Breast epithelium (tissue), 4 donors: ENCODE measurements around the gene ELAVL4. TPM values are rescaled to one million over a fixed set of nuclear protein-coding genes. Genes with fewer than 3 reads are reported as not detected.

Experiments used
- DNase-seq, 2 donors: peaks; one replicate each; pipeline ENCODE4 v3.0.0-alpha.2; 2019; ENCODE audit warnings: low spot score in 2 of 2
- H3K27ac ChIP-seq, 2 donors: fragments of 200-600 bp; sonication (generic) in 1 of 2; one replicate each; pipeline ENCODE4 v1.5.1; 2016 to 2019; ENCODE audit warnings: mild to moderate bottlenecking in 1 of 2
- H3K27me3 ChIP-seq, 2 donors: fragments of 200-600 bp; sonication (generic) in 1 of 2; one replicate each; pipeline versions ENCODE4 v1.5.1 to v1.6.0; 2017 to 2019; ENCODE audit warnings: control low read depth in 1 of 2, mild to moderate bottlenecking in 1 of 2
- H3K36me3 ChIP-seq: fragments of 200-600 bp; one replicate; pipeline ENCODE4 v1.5.1; 2019
- H3K4me1 ChIP-seq, 2 donors: fragments of 200-600 bp; sonication (generic); one replicate each; pipeline ENCODE4 v1.5.1; 2016 to 2019; ENCODE audit warnings: control low read depth in 1 of 2
- H3K4me3 ChIP-seq, 3 donors: fragments of 200-600 bp; sonication (generic); 1 replicate in 2 of 3; 2 replicates in 1 of 3; pipeline ENCODE4 v1.5.1; 2016 to 2019; ENCODE audit warnings: mild to moderate bottlenecking in 3 of 3, moderate library complexity in 2 of 3
- H3K9me3 ChIP-seq, 2 donors: fragments of 200-600 bp; sonication (generic) in 1 of 2; one replicate each; pipeline ENCODE4 v1.5.1; 2016 to 2019; ENCODE audit warnings: control low read depth in 1 of 2
- CTCF ChIP-seq, 3 donors: fragments of 450-650 bp; IDR thresholded peaks; one replicate each; pipeline ENCODE4 v1.5.1; 2016 to 2017; ENCODE audit warnings: antibody characterized with exemption in 3 of 3, mild to moderate bottlenecking in 3 of 3, moderate library complexity in 3 of 3
- POLR2A ChIP-seq: fragments of 450-650 bp; IDR thresholded peaks from one replicate; pipeline ENCODE4 v1.6.1; 2016; ENCODE audit warnings: antibody characterized with exemption, mild to moderate bottlenecking, moderate library complexity
- POLR2AphosphoS5 ChIP-seq, 3 donors: sonication (generic); formaldehyde crosslinking; IDR thresholded peaks; one replicate each; pipeline ENCODE4 v1.6.1; 2017; ENCODE audit warnings: antibody characterized with exemption in 3 of 3
- intact Hi-C: fragments of 100-400 bp; cut with DNase I; formaldehyde crosslinking; loops from one replicate; pipeline ENCODE4 v1.15.1; 2023; ENCODE audit warnings: low total_unique reads
- total RNA-seq, 3 donors: library from RNA; depleted of rRNA; stranded (reverse); fragments of >200 nt; gene quantifications; one replicate each; pipeline ENCODE4 v1.1.0, GENCODE V29; 2016

ELAVL4 gene
- not detected for total RNA-seq

- H3K27ac ChIP-seq: no peak within 1 kb of the TSS
- no peaks in the 10 kb centered on the region for H3K9me3 ChIP-seq
- intact Hi-C loops: no loop called here
- peaks cover 0 to 25% of the 10 kb centered on the region in 2 donors for H3K27me3 ChIP-seq
- H3K4me3 ChIP-seq: no peak within 1 kb of the TSS
- TF ChIP-seq POLR2AphosphoS5 (IDR thresholded peaks at IDR 0.05): no peak
- no peak for TF ChIP-seq CTCF (IDR thresholded peaks at IDR 0.05)
- no peak for TF ChIP-seq POLR2A
- H3K4me1 ChIP-seq: no peaks in the 10 kb centered on the region
- no peak for DNase-seq
- H3K36me3 ChIP-seq: no peaks in the 10 kb centered on the region
Observed at GRCh38 chr1:50108497-50109059, at the start of gene ELAVL4. Gene ELAVL4, plus strand, starts transcription at chr1:50108920. Its CDS starts 270 bp downstream, at chr1:50109190.

DNA sequence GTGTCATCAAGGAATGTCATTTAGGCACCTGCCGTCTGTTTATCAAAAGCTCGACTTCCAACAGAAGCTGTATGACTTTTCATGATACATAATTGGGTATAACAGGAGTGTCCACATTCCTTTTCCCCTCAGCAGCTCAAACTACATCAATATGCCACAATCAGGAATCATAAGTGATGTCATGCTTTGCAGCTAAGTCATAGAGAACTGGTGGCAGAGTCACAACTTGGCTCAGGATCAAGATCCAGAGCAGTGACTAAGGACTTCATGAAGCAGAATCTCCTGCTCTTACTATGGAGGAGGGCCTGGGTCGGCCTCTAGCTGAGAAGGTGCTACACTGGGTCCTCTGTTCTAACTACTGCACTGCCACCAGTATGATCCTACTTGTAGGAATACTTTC, 48.4 kb upstream of the ELAVL4 start:
- Histone ChIP-seq H3K27ac (no peak overlapping the region), H3K9me3 (no peaks in the 10 kb centered on the region), H3K36me3 (no peaks in the 10 kb centered on the region), H3K4me1 (no peaks in the 10 kb centered on the region), H3K4me3 (no peak overlapping the region), H3K27me3 (no peaks in the 10 kb centered on the region)
- TF ChIP-seq POLR2AphosphoS5 (IDR thresholded peaks at IDR 0.05) (no peak), CTCF (IDR thresholded peaks at IDR 0.05) (no peak), POLR2A (no peak)
- no peak for DNase-seq
- intact Hi-C loops: no loop called here

GRCh38 chr1:50066806-50067205, 41.9 kb upstream of the ELAVL4 start:
- Histone ChIP-seq H3K27ac (no peak overlapping the region), H3K9me3 (no peaks in the 10 kb centered on the region), H3K4me1 (no peaks in the 10 kb centered on the region), H3K4me3 (no peak overlapping the region), H3K27me3 (no peaks in the 10 kb centered on the region), H3K36me3 (no peaks in the 10 kb centered on the region)
- DNase-seq: no peak
- TF ChIP-seq POLR2A (no peak), CTCF (IDR thresholded peaks at IDR 0.05) (no peak), POLR2AphosphoS5 (IDR thresholded peaks at IDR 0.05) (no peak)
- intact Hi-C loops: no loop called here

- H3K4me1 ChIP-seq: no peaks in the 10 kb centered on the region
- no peaks in the 10 kb centered on the region for H3K36me3 ChIP-seq
- H3K9me3 ChIP-seq: no peaks in the 10 kb centered on the region
- H3K27ac ChIP-seq: no peak overlapping the region
- DNase-seq: no peak
- TF ChIP-seq POLR2A (no peak), POLR2AphosphoS5 (IDR thresholded peaks at IDR 0.05) (no peak), CTCF (IDR thresholded peaks at IDR 0.05) (no peak)
- no peak overlapping the region for H3K4me3 ChIP-seq
- H3K27me3 ChIP-seq: no peaks in the 10 kb centered on the region
- intact Hi-C loops: no loop called here
Observed at GRCh38 chr1:50074931-50075330, 33.8 kb upstream of the ELAVL4 start.

DNA sequence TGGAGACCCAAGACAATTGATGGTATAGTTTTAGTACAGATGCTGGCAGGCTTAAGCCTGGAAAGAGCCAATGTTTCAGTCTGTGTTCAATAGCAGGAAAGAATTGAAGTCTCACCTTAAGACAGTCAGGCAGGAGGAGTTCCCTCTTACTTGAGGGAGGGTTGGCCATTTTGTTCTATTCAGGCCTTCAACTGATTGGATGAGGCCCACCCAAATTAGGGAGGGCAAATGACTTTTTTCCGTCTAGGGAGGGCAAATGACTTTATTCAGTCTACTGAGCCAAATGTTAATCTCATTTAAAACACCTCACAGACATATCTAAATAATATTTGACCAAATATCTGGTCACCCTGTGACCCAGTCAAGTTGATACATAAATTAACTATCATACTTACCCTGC, 31.4 kb upstream of the ELAVL4 start:
- intact Hi-C loops: no loop called here
- DNase-seq: no peak
- TF ChIP-seq POLR2AphosphoS5 (IDR thresholded peaks at IDR 0.05): no peak
- no peak for TF ChIP-seq POLR2A
- TF ChIP-seq CTCF (IDR thresholded peaks at IDR 0.05): no peak
- Histone ChIP-seq H3K9me3 (no peaks in the 10 kb centered on the region), H3K4me1 (no peaks in the 10 kb centered on the region), H3K27ac (no peak overlapping the region), H3K4me3 (no peak overlapping the region), H3K36me3 (no peaks in the 10 kb centered on the region), H3K27me3 (no peaks in the 10 kb centered on the region)
